Measurements from ENCODE around the gene TRAPPC14.
"Not testable (repeated sequence)": the region's sequence is repeated elsewhere in the genome, so short reads cannot be mapped to it uniquely, and the experiment has no call there.

The TRAPPC14 gene, protein sequence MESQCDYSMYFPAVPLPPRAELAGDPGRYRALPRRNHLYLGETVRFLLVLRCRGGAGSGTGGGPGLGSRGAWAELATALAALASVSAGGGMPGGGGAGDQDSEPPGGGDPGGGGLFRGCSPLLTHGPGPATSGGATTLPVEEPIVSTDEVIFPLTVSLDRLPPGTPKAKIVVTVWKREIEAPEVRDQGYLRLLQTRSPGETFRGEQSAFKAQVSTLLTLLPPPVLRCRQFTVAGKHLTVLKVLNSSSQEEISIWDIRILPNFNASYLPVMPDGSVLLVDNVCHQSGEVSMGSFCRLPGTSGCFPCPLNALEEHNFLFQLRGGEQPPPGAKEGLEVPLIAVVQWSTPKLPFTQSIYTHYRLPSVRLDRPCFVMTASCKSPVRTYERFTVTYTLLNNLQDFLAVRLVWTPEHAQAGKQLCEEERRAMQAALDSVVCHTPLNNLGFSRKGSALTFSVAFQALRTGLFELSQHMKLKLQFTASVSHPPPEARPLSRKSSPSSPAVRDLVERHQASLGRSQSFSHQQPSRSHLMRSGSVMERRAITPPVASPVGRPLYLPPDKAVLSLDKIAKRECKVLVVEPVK

DNA sequence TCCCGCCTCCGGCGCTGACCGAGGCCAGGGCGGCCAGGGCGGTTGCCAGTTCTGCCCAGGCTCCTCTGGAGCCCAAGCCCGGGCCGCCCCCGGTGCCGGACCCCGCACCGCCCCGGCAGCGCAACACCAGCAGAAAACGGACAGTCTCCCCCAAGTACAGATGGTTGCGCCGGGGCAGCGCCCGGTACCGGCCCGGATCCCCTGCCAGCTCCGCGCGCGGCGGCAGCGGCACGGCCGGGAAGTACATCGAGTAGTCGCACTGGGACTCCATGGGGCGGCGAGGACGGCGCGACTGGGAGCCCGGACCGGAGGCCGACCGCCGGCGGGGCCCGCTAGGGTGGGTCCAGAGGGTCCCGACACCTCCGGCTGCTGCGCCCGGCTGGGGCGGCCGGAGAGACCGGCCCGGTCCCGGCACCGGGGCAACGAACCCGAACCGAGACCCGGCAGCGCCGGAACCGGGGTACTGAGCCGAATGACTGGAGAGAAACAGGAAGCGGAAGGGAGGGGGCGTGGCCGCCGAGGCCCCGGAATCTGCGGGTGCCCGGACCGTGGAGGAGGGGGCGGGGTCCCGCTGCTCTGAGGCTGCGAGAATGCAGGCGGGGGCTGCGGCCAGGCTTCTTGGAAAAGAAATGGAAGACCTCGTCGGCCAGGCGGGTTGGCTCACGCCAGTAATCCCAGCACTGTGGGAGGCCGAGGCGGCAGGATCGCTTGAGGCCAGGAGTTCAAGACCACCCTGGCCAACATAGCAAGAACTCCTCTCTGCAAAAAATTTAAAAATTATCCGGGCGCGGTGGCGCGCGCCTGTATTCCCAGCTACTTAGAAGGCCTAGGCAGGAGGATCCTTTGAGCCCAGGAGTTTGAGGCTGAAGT is at the start of gene TRAPPC14:
Gene TRAPPC14, minus strand, starts transcription at position 495 of the 870 bp plus-strand sequence. Its CDS starts 224 bp downstream, at position 271.
- peak; percentile 92 for DNase-seq (ENCODE audit: low spot score)

DNA sequence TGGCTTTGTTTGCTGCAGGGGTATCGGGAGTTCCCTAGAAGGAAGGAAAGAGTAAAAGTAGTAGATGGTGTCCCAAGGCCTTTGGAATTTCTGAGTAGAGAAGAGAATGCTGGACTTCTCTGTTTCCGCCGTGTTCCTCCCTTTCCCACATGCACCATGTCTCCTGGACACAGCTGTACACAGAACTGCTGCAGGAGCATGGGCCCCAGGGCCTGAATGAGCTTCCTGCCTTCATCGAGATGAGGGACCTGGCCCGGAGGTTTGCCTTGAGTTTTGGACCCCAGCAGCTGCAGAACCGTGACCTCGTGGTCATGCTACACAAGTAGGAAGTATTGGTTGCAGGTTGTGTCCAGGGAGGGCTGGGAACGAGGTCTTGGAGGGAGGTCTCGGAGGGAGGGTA is 45.9 kb upstream of the TRAPPC14 start:
- DNase-seq (ENCODE audit: low spot score) = no peak

DNA sequence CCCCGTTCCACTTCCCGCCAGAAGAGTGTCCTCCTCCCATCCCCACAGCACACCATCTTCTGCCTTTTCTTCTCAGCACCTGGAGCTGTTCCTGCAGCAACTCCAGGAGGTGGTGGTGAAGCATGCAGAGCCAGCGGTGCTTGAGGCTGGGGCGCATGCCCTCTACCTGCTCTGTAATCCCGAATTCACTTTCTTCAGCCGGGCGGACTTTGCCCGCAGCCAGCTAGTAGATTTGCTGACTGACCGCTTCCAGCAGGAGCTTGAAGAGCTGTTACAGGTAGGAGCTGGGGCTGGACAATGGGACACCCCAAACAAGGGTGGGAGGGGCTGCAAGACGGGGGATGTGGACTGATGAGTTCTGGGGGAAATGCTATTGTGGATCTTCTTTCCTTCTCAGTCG is 42.2 kb upstream of the TRAPPC14 start:
- DNase-seq (ENCODE audit: low spot score) = no peak

DNA sequence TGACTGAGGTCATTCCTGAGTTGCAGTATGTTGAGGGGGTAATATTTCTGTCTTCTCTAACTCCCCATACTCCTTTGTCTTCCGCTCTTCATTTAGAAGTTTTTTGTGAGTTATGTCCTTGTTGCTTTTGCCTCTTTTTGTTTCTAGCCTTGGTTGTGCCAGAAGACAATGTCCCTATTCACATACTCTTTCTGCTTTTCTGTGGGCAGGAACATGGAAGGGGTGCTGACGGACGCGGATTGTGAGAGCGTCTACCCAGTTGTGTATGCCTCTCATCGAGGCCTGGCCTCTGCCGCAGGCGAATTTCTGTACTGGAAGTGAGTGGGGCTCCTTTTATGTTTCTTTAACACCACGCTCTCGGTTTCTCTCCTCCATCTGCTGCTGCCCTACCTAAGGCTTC is 39.7 kb upstream of the TRAPPC14 start:
- no peak for DNase-seq (ENCODE audit: low spot score)

DNA sequence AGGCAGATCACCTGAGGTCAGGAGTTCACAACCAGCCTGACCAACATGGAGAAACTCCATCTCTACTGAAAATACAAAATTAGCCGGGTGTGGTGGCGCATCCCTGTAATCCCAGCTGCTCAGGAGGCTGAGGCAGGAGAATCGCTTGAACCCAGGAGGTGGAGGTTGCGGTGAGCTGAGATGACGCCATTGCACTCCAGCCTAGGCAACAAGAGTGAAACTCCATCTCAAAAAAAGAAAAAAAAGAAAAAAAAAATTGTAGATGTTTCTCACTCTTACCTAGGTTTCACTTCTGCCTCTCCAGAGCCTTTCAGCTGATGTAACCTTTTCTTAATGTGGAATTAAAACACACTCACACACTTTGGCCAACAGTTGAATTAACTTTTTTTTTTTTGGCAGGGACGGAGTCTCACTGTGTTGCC is 37.4 kb upstream of the TRAPPC14 start:
- DNase-seq (ENCODE audit: low spot score) = peak; percentile 72

DNA sequence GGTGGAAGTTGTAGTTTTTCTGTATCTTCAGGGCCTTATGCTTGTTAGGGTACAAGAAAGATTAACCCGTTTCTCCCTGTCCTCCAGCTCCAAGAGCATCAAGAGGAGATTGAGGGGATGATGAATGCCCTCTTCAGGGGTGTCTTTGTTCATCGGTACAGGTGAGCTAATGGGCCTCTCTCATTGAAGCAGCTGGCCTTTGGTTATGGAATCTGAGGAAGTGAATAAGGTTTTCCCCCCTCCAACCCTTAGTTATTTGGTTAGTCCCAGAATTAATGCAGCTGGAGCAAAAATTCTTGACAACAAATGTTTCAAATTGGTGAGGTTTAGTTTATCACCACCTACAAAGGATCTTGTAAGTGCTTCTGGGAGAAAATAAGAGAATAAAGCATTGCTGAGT is 36.7 kb upstream of the TRAPPC14 start:
- DNase-seq (ENCODE audit: low spot score) = no peak

DNA sequence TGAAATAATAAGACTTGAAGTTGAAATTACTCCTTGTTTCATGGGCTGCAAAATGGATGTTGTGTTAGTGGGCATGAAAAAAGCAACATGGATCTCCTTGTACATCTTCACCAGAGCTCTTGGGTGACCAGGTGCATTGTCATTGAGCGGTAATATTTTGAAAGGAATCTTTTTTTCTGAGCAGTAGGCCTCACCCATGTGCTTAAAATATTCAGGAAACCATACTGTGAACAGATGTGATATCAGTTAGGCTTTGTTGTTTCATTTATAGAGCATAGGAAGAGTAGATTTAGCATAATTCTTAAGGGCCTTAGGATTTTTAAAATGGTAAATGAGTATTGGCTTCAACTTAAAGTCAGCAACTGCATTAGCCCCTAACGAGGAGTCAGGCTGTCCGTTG is 34.4 kb upstream of the TRAPPC14 start:
- peak; percentile 68 for DNase-seq (ENCODE audit: low spot score)

DNA sequence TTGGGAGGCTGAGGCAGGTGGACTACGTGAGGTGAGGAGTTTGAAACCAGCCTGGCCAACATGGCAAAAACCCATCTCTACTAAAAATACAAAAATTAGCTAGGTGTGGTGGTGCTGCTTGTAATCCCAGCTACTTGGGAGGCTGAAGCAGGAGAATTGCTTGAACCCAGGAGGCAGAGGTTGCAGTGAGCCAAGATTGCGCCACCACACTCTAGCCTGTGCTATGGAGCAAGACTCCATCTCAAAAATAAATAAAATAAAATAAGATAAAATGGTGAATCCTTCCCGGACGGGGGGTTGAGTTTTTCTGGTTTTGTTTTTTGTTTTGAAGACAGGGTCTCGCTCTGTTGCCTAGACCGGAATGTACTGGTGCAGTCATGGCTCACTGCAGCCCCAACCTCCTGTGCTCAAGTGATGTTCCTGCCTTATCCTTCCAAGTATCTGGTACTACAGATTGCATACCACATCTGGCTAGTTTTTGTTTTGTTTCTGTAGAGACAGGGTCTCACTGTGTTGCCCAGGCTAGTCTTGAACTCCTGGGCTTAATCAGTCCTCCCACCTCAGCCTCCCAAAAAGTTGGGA is 33.8 kb upstream of the TRAPPC14 start:
- DNase-seq (ENCODE audit: low spot score) = peak; percentile 89

DNA sequence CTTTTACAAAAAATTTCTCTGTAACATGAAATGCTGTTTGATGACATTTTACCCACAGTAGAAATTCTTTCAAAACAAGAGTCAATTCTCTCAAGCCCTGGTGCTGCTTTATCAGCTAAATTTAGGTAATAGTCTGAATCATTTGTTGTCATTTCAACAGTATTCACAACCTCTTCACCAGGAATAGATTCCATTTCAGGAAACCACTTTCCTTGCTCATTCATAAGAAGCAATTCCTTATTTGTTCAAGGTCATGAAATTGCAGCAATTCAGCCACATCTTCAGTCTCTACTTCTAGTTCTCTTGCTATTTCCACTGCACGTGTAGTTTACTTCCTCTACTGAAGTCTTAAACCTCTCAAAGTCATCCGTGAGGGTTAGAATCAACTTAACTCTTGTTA is 33.3 kb upstream of the TRAPPC14 start:
- peak; percentile 74 for DNase-seq (ENCODE audit: low spot score)

DNA sequence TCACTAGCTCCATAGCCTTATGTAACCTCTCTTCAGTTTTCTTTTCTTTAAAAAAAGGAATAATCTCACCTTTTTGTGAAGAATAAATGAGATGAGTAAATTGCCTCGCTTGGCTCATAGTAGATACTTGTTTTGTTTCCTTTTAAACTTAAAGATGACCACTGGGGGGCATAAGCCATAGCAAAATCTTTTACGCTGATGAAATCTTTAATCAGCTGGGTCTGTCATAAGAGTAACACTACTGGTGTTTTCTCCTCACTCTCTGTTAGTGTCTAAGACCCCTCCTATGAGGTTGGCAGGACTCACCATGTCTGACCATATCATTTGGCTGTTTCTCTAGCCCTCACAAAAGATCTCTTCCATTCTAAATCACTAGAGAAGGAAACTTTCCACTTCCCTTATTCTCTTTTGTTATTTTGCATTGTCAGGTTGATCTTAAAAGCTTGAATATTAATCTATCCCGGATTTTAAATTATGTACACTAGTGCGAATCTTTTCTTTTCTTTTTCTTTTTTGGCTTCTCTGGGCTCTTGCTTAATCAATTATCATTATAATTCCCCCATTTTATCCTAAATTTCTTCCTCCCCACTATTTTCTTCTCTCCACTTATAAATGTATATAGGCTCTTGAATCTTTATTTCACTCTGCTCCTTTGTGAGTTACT is 31.7 kb upstream of the TRAPPC14 start:
- peak; percentile 91 for DNase-seq (ENCODE audit: low spot score)

DNA sequence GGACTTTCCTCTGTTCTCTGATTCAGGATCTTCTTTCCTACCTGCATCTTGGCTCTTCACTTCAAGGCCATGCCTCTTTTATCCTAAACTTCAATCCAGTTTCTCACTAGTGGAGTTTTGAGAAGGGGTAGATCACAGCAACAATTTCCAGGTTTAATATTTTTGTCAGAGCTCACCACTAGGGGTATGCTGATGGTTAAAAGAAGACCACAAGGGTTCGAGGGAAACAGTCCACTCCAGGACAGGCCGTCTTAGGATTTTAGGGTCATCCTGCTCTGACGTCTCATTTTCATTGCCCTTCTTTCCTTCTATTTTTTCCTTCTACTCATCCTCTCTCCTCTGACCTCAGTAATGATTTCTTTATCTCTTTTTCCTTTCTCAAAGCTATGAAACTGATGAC is 30.5 kb upstream of the TRAPPC14 start:
- peak; percentile 50 for DNase-seq (ENCODE audit: low spot score)

DNA sequence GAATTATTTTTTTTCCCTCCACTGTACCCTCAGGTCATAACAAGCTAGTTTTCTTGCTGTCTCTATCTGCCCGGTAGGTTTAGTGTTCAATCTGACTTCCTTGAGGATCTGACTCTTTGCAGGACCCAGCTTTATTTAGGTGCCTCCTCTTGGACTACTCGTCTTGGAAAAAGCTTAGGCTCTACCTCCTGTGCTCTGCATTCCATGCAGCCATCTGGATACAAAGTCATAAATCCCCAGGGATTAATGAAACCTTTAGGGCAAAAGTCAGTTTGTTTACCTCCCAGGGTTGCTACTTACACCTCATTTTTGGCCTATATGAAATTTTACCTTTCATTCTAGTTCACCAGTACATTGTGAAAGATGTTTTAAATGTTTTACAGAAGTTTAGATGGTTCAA is 27.2 kb upstream of the TRAPPC14 start:
- DNase-seq (ENCODE audit: low spot score) = no peak

DNA sequence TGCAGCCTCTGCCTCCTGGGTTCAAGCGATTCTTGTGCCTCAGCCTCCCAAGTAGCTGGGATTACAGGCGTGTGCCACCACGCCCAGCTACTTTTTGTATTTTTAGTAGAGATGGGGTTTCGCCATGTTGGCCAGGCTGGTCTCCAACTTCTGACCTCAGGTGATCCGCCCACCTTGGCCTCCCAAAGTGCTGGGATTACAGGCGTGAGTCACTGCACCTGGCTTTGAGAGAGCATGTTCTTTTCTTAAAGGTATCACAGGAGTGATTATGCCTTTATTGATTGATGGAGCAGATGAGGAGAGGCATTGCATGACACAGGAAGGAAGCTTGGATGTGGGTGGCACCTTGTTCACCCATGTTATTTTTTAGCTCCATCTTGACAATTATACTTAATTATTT is 24.6 kb upstream of the TRAPPC14 start:
- not testable (repeated sequence) for DNase-seq (ENCODE audit: low spot score)

DNA sequence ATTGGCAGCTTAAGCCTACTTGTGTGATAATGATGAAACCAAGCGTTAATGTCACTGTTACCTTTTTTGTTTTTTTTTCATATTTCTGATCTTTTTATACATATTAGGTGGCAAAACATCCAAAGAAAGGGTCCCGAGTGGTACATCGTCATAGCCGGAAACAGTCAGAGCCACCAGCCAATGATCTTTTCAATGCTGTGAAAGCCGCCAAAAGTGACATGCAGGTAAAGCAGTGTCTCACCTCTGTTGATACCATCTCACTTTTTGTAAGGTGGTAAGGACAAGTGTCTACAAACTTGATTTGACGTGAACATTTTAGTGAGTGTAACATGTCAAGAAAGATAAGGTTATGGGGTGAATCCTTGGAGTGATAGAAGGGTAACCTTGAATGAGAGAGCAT is 24.1 kb upstream of the TRAPPC14 start:
- DNase-seq (ENCODE audit: low spot score) = not testable (repeated sequence)

DNA sequence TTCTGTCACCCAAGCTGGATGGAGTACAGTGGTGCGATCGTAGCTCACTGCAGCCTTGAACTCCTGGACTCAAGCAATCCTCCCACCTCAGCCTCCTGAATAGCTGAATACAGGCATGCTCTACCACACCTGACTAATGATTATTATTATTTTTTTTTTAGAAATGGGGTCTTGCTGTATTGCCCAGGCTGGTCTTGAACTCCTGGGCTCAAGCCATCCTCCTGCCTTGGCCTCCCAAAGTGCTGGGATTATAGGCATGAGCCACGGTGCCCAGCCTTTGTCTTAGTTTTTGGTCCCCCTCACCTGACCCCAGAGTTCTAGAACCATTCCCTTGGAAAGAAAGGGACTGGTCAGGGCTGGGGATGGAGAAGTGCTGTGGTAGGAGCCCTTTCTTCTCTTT is 21.6 kb upstream of the TRAPPC14 start:
- not testable (repeated sequence) for DNase-seq (ENCODE audit: low spot score)

DNA sequence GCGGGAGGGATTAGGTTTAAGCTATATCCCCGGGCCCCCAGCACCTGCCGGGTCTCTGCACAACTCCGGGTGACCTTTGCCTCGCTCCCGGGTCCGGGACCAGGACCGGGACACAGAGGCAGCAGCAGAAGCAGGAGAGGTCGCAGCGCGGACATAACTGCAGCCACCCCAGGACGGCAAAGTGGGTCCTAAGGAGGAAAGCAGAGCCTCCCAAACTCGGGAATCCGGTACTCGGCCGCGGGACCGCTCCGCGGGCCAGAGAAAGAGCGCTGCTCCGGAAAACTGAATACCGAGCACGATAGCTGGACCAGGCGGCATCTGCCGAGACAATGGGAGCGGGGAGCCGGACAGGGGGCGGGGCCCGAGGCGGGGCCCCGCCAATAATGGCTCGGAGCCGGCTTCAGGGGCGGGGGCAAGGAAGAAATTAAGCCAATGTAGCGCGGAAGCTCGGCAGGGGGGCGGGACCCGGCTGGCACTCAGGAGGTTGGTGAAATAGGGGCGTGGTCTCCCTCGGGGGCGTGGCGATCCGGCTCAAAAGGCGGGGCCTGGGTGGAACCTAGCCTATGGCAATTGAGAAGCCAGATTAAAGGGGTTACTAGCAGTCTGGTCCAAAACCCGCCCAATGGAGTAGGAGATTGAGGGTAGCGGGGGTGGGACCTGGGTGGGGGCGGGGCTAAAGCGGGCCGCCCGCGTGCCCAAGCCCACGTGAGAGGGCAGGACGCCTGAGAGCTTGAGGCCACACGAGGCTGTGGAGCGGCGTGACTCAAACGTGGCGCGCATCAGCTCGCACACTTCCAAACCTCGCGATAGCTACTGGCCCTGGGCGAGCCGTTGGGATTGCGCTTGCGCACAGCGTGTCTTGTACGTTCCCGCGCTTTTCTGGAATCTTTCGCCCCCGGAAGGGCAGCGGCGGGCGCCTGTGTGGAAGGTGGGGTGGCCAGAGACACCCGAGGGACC is 18.8 kb upstream of the TRAPPC14 start, which contains the start of the genes GPC2 and STAG3:
Gene GPC2, minus strand, starts transcription at position 337 of the 957 bp plus-strand sequence. Its CDS starts 182 bp downstream, at position 155.
Gene STAG3, plus strand, starts transcription at position 874 of the 957 bp plus-strand sequence. CDS start 2,639 bp downstream, outside the sequence.
- peak; percentile 100 for DNase-seq (ENCODE audit: low spot score)

DNA sequence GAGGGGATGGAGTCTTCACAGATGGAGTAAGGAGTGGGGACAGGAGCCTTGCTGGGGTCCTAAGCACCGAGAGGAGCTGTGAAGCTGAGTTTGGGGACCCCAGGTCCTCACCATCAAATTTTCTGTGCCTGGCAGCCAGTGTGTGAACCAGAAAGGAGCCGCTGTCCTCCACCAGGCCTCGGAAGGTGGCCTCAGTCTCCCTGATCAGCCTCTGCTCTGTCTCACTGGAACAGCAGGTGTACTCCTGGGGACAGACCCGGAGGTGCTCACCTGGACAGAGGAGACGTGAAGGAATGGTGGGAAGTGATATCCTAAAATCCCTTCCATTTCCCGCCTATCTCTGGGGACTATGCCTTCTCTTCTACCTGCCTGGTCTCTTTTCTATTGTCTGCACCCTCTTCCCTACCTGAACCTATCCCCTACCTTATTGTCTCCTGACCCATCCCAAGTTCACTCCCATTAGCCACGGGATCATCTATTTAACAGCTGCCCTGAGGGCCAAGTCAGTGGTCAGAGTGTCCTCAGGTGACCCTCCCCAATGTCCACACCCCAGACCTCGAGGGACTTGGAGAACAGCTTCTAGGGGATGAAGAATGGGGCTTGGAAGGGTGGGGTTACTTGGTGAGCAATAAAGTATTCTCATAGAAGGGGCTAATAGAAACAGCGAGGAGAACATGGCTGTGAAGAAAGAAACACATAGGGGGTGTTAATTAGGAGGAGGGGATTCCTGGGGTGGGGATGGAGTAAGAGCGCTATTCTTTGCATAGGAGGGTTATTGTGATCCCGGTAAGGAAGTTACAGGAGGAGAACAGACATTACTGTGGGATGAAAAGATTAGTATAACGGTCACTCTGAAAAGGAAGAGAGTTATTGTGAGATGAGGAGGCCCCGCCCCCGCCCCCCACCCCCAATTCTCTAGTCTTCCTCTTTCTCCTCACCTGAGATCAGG is 17.8 kb upstream of the TRAPPC14 start:
- DNase-seq (ENCODE audit: low spot score) = no peak

DNA sequence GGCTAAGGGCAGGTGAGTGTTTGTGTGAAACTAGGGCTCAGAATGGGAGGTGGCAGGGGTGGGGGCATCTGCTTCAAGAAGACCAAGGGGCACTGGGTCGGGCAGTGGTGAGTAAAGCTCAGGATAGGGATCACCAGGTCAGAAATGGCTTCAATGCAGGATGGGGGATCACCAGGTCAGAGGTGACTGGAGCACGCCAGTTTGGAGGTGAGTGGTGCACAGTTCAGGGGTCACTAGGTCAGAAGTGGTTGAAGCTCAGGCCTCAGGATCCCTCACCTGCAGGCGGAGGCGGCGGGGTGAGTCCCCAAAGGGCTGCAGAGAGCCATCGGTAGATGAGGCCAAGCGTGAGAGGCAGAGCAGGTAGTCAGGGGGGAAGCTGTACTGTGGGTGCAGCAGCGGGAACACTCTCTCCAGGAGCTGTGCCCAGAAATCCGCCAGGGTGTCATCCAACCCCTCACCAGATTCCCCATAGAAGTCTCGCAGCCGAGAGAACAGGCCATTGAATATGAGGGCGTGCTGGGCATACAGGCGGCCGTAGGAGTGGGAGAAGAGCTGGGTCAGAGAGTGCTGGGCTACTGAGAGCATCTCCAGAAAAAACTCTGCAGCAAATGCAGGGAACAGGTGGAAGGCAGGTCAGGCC is 16.9 kb upstream of the TRAPPC14 start:
- DNase-seq (ENCODE audit: low spot score) = no peak

DNA sequence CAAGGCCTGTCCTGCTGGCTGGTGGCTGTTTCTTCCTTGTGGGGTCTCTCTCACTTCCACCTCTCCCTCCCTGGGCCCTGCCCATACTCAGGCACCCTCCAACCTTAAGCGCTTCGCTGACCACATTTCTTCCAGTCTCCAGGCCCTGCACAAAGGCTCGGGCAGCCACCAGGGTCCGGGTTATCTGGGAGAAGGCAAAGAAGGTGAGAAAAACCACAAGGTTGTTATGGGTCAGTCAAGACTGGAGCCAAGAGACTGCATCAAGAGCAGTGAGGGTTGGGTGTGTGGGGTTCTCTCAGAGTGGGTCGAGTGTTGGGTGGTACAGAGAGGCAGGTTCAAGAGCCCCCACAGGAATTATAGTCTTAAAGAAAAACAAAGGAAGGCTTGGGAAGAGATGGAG is 16.1 kb upstream of the TRAPPC14 start:
- no peak for DNase-seq (ENCODE audit: low spot score)
